A673 (cell line): ENCODE measurements around the gene BOD1L1.

ENCODE experiments used
- EZH2 ChIP-seq: fragments of 200-600 bp; sonication (generic); IDR thresholded peaks from 2 replicates; pipeline ENCODE4 v1.6.1; 2017; ENCODE audit warnings: borderline replicate concordance, low read depth, mild to moderate bottlenecking, mixed read lengths, antibody characterized with exemption, low read length; ENCODE audit not compliant: poor library complexity, severe bottlenecking
- TF ChIP-seq, protein P1 (sequence below): fragments of 300-800, 200-600 bp; sonication (generic); conservative IDR thresholded peaks from 2 replicates; pipeline ENCODE4 v1.5.1; 2017; ENCODE audit warnings: low read depth, mild to moderate bottlenecking, antibody characterized with exemption, low read length, moderate library complexity, mixed read lengths

DNA sequence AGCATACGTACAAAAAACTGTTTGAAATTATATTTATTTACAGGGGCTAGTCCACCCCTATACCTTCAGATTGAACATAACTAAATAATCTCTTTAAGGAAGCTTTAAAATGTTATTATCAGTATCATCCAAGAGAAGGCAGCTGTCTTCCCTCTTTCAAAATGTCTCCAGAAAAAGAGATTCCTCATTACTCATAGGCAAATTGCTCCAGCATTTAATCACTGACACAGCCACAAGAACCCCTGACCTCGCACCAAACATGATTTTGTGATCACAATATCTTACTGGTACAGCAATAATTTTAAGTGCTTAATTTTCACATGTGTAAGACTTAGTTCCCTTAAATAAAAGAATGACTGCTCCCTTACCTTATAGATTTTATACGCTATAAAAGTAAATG lies 9.7 kb downstream of the BOD1L1 start:
- TF ChIP-seq, protein P1, sequence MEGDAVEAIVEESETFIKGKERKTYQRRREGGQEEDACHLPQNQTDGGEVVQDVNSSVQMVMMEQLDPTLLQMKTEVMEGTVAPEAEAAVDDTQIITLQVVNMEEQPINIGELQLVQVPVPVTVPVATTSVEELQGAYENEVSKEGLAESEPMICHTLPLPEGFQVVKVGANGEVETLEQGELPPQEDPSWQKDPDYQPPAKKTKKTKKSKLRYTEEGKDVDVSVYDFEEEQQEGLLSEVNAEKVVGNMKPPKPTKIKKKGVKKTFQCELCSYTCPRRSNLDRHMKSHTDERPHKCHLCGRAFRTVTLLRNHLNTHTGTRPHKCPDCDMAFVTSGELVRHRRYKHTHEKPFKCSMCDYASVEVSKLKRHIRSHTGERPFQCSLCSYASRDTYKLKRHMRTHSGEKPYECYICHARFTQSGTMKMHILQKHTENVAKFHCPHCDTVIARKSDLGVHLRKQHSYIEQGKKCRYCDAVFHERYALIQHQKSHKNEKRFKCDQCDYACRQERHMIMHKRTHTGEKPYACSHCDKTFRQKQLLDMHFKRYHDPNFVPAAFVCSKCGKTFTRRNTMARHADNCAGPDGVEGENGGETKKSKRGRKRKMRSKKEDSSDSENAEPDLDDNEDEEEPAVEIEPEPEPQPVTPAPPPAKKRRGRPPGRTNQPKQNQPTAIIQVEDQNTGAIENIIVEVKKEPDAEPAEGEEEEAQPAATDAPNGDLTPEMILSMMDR, result no peak
- no peak for TF ChIP-seq EZH2
